GM21360 (cell line): Measurements from ENCODE around the gene INPP5E.

Source experiments
- ATAC-seq: cut with Tn5 transposase; IDR thresholded peaks from one replicate; pipeline ENCODE4 v1.9.1; 2021; ENCODE audit warnings: mild to moderate bottlenecking, moderate library complexity; ENCODE audit not compliant: unreplicated experiment

Gene INPP5E

GRCh38 chr9:136448655-136449054 is 9.0 kb upstream of the INPP5E start:
- no peak for ATAC-seq

- ATAC-seq, result no peak
Observed at GRCh38 chr9:136447173-136447778, 7.6 kb upstream of the INPP5E start.

GRCh38 chr9:136445799-136446198 is 6.2 kb upstream of the INPP5E start:
- ATAC-seq, result no peak

- ATAC-seq, result no peak
Observed at GRCh38 chr9:136444102-136444501, 4.5 kb upstream of the INPP5E start.

GRCh38 chr9:136443687-136444086 is 4.0 kb upstream of the INPP5E start:
- no peak for ATAC-seq

GRCh38 chr9:136443087-136443486 is 3.4 kb upstream of the INPP5E start:
- no peak for ATAC-seq

GRCh38 chr9:136442265-136442664 is 2.6 kb upstream of the INPP5E start:
- ATAC-seq, result no peak

GRCh38 chr9:136441681-136442245 is 2.1 kb upstream of the INPP5E start:
- ATAC-seq, result no peak

GRCh38 chr9:136441191-136441680 is 1.6 kb upstream of the INPP5E start:
- ATAC-seq, result no peak

GRCh38 chr9:136438548-136439480 is 831 bp downstream of the INPP5E start:
- peak; percentile 35 for ATAC-seq

- ATAC-seq, result no peak
Observed at GRCh38 chr9:136437839-136438547, 1.7 kb downstream of the INPP5E start.

GRCh38 chr9:136437430-136437829 is 2.2 kb downstream of the INPP5E start:
- ATAC-seq, result no peak

GRCh38 chr9:136436055-136436634 is 3.5 kb downstream of the INPP5E start:
- ATAC-seq, result no peak

GRCh38 chr9:136434580-136435169 is 5.0 kb downstream of the INPP5E start:
- ATAC-seq, result no peak

GRCh38 chr9:136433849-136434579 is 5.6 kb downstream of the INPP5E start:
- ATAC-seq, result no peak

- no peak for ATAC-seq
Observed at GRCh38 chr9:136433043-136433715, 6.5 kb downstream of the INPP5E start.

GRCh38 chr9:136432591-136432990 is 7.1 kb downstream of the INPP5E start:
- no peak for ATAC-seq

GRCh38 chr9:136431782-136432350 is 7.8 kb downstream of the INPP5E start:
- ATAC-seq, result no peak
